Inferior parietal cortex (tissue), 1 donor: Measurements from ENCODE around the gene PAGE2.
"Not testable (repeated sequence)": the region's sequence is repeated elsewhere in the genome, so short reads cannot be mapped to it uniquely, and the experiment has no call there.

ENCODE experiments used
- DNase-seq: peaks from one replicate; pipeline ENCODE4 v3.0.0-alpha.2; 2016; ENCODE audit errors: extremely low spot score

Gene PAGE2

GRCh38 chrX:55088795-55089489 is at the start of gene PAGE2:
Gene PAGE2, plus strand, starts transcription at chrX:55089018. Its CDS starts 1,003 bp downstream, at chrX:55090021.
- no peak for DNase-seq

- no peak for DNase-seq
These were observed 49.3 kb upstream of the PAGE2 start for GRCh38 chrX:55039471-55039870.

- no peak for DNase-seq
These were observed 47.3 kb upstream of the PAGE2 start for GRCh38 chrX:55041514-55041913.

- not testable (repeated sequence) for DNase-seq
These were observed 38.2 kb upstream of the PAGE2 start for GRCh38 chrX:55050599-55050998.

GRCh38 chrX:55056820-55057674 is 31.8 kb upstream of the PAGE2 start:
- DNase-seq: peak; percentile 6

- DNase-seq: peak; percentile 56
These were observed 31.1 kb upstream of the PAGE2 start for GRCh38 chrX:55057675-55058249.

GRCh38 chrX:55067180-55067579 is 21.6 kb upstream of the PAGE2 start:
- not testable (repeated sequence) for DNase-seq

- DNase-seq: no peak
These were observed 16.5 kb upstream of the PAGE2 start for GRCh38 chrX:55072286-55072685.

GRCh38 chrX:55074851-55075467 is 13.9 kb upstream of the PAGE2 start, which contains the start of gene PAGE2B:
Gene PAGE2B, plus strand, starts transcription at chrX:55075030. Its CDS starts 1,012 bp downstream, at chrX:55076042.
- no peak for DNase-seq

GRCh38 chrX:55098691-55099090 is 9.9 kb downstream of the PAGE2 start:
- no peak for DNase-seq

- no peak for DNase-seq
These were observed 10.3 kb downstream of the PAGE2 start for GRCh38 chrX:55099162-55099561.

GRCh38 chrX:55102754-55103153 is 13.9 kb downstream of the PAGE2 start:
- no peak for DNase-seq

GRCh38 chrX:55107262-55107661 is 18.4 kb downstream of the PAGE2 start:
- no peak for DNase-seq

- no peak for DNase-seq
These were observed 19.1 kb downstream of the PAGE2 start for GRCh38 chrX:55107911-55108310.

- no peak for DNase-seq
These were observed 20.5 kb downstream of the PAGE2 start for GRCh38 chrX:55109306-55109705.

- no peak for DNase-seq
These were observed 22.9 kb downstream of the PAGE2 start for GRCh38 chrX:55111578-55112254.

- not testable (repeated sequence) for DNase-seq
These were observed 27.8 kb downstream of the PAGE2 start for GRCh38 chrX:55116589-55116988.

- no peak for DNase-seq
These were observed 29.8 kb downstream of the PAGE2 start for GRCh38 chrX:55118574-55118973.

GRCh38 chrX:55119271-55119670 is 30.5 kb downstream of the PAGE2 start:
- no peak for DNase-seq

GRCh38 chrX:55119712-55120111 is 30.9 kb downstream of the PAGE2 start:
- DNase-seq: no peak

GRCh38 chrX:55120761-55121358 is 32.0 kb downstream of the PAGE2 start:
- no peak for DNase-seq
